ENCODE results near the gene CDK5RAP3.
A peak's percentile ranks its signal among the peaks of the same experiment; 100 is the strongest.
"Not testable (repeated sequence)": the region's sequence is repeated elsewhere in the genome, so short reads cannot be mapped to it uniquely, and the experiment has no call there.

Gene CDK5RAP3

DNA sequence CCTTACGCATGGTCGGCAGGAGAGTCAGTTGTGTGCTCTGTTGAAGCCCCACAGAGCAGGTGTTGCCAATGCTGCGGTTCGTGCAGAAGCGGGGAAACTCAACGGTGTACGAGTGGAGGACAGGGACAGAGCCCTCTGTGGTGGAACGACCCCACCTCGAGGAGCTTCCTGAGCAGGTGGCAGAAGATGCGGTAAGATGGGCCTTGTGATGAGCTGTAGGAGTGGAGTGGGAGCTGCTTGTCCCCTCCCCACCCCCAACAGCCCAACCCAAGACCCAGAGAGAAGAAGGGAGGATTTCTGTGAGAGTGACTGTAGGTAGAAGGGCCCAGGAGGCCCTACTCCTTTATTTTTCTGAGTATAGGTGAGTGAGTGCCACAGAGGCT lies 4.9 kb downstream of the CDK5RAP3 start:
- DNase-seq, result no peak

DNA sequence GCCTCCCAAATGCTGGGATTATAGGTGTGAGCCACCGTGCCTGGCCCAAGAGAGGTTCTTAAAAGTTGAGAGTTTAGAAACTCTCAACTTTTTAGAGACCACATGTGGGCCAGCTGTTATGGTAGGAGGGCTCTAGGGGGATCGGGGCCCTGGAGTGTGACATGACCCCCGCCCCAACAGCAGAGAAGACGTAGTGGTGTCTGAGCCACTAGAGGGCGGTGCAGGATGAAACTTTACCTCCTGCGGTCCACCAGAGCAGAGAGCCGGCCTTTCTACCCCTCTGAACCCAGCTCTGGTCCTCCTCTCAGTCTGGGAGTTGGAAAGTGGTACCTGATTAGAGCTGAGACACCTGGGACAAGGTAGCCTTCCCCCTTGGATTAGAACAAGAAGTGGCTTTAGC lies 7.4 kb downstream of the CDK5RAP3 start:
- peak; percentile 55 for DNase-seq

DNA sequence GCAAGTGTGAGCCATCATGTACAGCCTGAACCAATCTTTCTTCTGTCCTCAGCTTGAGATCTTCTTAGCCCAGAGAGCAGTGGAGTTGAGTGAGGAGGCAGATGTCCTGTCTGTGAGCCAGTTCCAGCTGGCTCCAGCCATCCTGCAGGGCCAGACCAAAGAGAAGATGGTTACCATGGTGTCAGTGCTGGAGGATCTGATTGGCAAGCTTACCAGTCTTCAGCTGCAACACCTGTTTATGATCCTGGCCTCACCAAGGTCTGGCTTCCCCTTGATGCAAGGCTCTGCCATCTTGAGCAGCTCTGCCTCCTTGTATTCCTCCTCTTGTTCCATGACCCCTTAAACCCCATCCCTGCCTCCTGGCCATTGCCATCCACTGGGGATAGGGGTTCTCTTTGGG lies 9.6 kb downstream of the CDK5RAP3 start:
- DNase-seq, result no peak

DNA sequence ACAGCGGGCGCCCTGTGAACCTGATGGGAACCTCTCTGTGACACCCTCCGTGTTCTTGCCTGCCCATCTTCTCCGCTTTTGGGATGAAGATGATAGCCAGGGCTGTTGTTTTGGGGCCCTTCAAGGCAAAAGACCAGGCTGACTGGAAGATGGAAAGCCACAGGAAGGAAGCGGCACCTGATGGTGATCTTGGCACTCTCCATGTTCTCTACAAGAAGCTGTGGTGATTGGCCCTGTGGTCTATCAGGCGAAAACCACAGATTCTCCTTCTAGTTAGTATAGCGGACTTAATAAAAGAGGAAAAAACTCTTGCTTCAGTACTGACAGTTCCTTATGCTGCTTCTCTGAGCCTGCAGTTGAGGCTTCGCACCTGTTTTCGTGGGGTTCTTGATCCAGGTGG lies 10.5 kb downstream of the CDK5RAP3 start:
- no peak for DNase-seq

DNA sequence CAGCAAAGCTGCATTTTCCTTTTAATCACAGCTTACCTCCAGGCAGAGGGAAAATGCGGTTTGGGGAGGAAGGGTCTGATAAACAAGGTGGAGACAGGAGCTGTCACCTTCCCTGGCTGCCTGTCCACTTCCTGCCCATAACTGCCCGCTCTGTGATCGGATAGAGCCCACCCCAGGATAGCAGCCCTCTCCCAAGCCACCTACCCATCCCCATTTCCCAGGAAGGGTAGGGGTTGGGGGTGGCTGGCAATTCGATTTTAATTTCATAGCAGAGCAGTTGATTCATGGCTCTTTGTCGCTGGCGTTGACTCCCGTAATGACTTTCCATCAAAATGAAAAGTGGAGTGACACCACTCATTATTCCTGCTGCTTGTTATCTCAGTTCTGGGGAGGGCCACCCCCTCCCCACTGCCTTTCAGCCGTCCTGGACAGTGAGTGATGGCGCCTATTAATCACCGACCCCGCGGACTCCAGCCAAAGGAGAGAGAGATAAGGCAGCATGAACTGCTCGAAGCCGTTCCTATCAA lies 11.2 kb downstream of the CDK5RAP3 start:
- DNase-seq, result no peak

DNA sequence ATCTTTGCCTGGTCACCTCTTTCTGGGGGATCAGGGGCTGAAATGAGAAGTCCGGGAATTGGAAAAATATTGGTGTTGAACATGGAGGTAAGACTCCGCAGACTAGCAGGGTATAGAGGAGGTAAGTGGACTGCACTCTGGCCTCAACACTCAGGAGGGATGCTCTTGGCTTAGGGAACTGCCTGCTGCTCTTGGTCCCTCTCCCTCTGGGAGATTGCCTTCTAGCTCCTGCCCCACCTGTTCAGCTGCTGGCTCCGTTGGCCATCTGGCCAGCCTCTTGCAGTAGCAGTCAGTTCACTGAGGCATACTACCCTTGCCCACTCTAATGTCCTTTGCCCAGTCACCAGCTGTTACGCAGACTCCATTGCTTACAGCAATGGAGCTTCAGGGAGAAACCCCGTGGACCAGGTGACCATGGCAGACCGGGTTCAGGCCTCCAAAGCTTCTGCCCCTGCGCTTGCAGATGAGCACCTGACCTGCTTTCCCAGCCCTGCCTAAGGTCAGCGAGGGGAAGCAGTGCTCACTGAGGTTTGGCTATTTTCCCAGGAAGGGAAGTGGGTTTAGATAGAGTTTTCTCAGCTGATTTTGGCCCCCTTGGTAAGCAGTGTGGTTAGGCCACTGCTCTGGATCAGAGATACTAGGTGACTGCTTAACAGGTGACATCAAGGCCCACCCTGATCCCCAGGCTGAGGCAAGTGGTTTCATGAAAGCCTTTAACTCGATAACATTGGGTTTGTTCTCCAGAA lies 11.9 kb downstream of the CDK5RAP3 start:
- no peak for DNase-seq

DNA sequence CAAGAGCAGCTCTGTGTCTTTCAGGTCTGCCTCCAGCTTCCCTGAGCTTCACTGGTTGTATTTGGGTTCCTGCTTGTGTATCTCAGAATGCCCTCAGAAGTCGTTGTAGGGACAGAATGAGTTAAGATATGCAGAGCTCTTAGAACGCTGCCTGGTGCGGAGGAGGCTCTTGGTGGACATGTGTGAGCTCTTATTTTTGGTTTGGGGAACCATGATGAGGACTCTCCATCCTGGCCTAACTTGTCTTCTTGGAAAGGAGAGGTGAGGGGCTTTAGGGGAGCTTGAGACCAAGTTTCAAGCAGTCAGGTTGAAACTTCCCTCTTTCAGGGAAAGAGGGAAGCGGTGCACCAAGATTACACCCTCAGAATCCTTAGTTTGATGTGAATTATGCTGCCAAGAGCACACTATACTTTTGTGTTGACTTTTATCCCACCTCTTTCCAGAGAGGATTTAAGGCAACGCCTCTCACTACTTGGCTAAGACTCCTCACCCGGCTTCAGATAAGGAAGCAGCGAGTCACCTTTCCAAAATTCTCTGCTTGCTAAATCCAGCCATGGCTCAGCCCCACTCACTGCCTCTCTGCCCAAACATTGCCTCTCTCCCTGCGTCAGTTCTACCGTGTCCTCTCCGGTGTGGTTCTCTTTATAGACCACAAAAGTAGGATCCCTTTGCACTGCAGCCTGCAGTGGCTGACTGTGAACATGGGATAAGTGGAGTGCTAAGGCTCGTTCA lies 12.7 kb downstream of the CDK5RAP3 start:
- DNase-seq, result no peak

DNA sequence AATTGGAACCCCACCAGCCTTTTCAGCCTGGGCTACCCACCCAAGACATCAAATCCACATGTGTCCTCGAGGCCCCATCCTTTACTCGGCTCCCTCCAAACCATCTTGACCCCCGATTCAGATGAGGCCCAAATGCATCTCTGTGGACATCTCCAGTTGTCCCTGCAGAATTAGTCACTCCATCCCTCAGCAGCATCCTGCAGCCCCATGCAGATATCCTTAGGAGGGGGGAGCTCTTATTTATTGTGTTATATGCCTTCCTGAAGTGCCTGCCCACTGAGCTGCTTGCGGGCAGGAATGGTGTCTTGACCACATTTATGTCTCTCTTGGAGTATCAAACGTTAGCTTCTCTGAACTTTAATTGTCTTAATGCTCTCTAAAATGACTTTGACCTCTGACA lies 15.6 kb downstream of the CDK5RAP3 start:
- DNase-seq, result no peak

DNA sequence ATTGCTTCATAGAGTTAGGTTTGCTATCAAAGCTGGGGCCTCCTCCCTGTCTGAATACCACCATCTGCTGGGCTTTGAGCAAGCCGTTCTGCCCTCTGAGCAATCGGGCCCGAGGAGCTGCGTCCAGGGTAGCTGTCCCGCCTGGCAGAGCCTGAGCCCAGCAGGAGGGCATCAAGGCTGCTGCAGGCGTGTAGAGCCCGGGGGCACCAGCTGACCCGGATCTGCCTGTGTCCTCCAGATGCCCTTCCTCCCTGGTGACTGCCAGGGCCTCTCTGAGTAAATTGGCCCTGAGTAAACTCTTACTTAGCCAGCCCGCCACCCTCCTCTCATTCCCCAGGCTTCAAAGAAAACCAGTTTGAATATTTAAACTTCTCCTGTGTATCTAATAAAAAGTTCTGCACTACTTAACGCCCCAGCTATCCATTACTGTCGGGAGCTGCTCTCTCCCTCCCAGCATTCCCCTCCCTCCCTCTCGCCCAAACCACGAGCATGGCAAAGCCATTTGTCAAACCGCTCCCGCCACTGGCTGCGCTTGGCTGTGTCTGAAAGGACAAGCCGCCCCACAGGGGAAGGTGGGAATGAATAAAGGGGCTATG lies 16.4 kb downstream of the CDK5RAP3 start:
- DNase-seq, result peak; percentile 19

DNA sequence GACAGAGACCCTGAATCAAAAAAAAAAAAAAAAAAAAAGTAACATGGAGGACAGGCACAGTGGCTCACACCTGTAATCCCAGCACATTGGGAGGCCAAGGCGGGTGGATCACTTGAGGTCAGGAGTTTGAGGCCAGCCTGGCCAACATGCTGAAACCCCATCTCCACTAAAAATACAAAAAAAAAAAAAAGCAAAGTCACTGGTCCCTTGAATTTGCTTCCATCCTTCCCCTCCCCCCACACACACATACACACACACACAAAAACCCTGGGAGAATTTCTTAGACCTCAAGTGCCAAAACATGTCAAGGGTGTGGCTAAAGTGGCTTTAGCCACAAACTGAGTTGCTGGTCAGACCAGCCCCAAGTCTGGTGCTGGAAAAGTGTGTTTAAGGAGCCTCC lies 17.5 kb downstream of the CDK5RAP3 start:
- DNase-seq, result not testable (repeated sequence)

DNA sequence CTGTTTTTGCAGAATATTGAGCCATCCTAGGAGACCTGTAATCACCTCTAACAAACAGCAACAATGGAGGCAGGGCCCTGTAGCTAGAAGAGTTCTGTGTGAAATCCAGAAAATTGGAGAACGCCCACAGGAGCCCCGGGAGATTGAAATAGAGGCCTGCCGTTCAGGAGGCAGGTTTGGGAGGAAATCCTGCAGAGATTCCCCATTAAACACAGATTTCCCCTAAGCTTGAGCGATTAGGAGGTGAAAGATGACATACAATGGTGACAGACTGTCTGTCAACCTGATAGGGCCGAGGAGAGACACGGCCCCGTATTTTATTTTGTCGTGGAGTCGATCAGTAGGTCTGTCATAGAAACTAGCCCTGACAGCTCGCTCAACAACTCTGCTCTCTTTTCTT lies 18.2 kb downstream of the CDK5RAP3 start:
- no peak for DNase-seq

DNA sequence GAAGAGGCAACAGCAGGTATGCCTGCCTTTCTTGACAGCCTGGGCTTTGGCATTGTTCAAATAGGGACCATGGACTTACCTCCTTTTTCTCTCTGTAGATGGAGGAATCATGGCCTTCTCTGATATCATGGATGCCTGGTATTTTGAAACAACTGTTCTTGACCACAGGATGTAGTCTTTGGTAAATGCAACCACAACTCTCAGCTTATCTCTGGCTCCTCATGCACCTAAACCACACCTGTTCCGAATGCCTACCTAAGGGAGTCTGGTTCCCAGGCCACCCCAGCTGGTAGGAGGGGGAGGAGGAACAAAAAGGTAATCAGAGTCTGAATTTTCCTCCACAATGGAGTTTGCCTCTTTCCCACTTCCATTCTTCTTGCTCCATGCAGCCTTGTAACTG lies 18.8 kb downstream of the CDK5RAP3 start:
- no peak for DNase-seq

DNA sequence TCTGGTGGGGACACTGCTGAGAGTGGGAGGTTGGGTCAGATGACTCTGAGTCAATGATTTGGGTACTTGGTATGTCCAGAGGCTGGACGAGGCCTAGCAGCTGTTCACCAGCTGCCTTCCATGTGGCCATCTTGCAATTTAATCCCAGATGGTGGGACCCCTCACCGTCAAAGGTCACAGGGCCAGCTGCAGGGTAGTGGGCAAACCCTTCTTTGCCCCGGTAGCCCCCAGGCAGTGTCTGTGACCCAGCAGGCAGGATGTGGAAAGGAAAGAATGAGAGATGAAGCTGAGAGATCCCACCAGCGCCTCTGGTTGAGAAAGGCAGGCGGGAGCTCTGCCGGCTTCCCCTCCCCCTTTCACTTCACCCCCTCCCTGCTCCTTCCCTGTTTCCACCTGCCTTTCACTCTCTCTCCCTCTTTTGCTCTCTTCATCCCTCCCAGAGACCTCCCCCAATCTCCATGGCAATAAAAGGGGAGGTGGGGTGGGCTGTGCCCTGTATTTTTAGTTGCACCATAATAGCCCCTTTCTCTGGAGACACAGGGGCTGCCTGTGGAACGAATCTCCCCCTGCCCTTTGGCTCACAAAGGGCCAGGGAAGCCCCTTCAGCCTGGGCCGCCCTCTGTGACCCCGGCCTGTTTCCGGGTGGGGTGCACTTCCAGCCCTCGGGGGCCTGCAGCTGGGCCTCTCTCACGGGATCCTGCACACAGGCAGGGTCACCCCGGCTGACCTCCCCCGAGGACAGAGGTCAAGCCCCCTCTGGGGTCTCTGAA lies 20.2 kb downstream of the CDK5RAP3 start:
- DNase-seq, result no peak

DNA sequence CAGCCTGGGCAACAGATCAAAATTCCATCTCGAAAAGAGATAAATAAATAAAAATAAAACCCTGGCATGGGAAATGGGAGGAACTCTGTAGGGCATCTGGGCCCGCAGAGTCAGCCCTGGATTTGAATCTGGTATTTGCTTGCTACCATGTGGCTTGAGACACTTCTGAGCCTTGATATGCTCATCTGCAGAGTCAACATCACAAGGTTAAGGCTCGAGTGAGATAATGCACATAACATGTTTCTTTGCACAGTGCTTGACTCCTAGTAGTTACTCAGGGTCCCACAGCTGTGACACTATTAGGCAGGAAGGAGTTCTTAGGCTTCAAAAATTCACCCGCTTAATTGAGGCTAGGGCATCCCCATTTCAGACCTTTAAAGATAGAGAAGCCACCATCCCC lies 21.3 kb downstream of the CDK5RAP3 start:
- no peak for DNase-seq

DNA sequence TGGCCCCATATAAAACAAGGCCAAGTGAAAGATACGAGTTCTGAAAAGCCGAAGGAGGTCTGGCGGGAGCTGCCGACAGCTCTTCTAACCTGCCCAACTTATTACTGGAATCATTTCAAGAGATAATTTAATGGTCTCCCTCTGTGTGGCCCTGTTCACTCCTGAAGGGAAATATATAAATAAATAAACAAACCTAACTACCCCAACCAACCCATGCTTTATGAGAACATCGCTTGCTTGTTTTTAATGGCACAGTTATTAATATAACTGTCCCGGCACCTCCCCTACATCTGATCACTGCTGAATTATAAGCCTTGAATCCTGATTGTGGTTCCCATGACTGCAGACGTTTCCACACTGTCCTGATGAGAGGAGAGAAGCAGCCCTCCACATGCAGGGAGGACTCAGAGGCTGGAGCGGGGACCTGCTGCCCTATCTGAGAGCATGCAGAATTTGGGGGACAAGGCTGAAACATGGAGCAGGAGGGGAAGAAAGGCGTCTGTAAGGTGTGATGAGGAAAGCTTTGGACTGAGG lies 22.2 kb downstream of the CDK5RAP3 start:
- DNase-seq, result no peak

DNA sequence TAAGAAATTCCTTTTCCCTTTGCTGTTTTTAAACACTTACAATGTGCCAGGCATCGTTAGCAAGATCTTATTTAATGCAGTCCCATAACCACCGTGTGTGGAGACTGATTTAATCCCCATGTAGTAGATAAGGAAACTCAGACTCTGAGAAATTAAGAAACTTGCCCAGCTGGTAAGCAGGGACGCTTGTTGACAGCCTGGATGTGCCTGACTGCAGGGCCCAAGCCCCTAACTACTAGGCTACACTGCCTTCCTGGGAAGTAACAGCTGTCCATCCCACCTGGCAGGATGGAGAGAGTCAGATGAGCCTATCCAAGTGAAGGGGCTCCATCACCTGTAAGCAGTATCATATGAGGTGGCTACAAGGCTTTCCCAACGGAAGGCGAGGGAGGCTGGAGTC lies 23.1 kb downstream of the CDK5RAP3 start:
- DNase-seq, result no peak

DNA sequence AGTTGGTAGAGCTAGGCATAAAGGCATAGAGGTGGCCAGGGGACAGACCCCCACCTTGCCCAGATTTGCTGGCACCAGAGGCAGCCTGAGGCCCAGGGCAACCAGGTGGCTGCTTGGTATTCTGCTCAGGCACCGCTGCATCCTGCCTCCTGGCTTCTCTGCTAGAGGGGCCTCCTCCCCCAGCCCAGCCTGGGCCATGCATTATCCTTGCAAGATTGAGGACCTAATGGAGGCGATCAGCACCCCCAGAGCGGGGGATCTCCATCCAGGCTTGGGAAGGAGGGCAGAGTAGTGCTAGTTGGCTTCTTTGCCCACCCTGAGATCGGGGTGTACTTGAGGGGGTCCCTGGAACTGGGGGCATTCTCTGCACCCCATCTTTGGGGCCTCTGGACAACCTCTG lies 23.8 kb downstream of the CDK5RAP3 start:
- DNase-seq, result no peak

DNA sequence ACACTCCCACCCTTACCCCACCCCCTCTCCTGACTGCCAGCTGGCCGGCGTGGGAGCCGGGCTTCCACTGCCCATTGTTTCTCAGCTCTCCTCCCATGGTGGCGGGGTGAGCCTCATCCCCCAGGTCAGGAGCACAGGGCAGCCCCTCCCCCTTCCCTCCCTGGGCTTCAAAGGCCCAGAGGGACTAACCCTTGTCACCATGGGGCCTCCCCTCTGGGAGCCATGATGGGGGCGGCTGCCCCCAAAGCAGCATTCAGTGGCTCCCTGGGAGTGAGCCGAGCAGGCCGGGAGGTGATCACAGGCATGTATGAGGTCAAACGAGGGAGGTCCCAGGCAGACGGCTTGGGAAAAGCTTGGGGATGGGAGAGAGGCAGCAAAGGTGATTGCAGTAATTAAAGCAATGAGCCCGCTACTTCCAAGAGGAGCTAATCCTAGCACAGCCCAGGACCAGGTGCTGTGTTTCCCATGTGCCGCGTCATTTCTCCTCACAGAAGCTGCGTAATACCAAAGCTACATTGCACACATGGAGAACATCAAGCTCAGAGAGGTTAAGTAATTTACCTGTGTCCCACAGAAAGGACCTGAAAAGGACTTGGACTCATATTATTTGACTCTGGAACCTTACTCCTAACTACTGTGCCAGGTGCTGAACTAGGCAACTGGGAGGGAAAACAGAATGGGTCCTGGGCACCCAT lies 24.5 kb downstream of the CDK5RAP3 start:
- DNase-seq, result no peak

DNA sequence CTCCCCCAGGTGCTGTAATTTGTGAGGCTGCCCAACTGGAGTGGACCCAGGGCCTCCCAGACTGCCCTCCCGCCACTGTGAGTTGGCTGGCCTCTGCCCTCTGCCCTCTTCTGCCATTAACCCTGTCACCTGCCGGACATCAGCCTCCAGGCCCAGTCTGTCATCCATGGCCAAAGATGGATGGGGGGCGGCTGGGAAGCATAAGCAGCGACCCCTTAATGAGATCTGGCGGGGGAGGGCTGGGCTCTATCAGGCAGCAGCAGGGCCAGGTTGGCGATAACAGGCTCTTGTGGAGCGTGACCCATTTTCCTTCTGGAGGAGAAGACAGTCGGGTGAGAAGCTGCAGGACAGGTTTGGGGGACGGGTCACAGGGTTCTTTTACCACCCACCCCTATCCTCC lies 25.3 kb downstream of the CDK5RAP3 start:
- DNase-seq, result no peak

DNA sequence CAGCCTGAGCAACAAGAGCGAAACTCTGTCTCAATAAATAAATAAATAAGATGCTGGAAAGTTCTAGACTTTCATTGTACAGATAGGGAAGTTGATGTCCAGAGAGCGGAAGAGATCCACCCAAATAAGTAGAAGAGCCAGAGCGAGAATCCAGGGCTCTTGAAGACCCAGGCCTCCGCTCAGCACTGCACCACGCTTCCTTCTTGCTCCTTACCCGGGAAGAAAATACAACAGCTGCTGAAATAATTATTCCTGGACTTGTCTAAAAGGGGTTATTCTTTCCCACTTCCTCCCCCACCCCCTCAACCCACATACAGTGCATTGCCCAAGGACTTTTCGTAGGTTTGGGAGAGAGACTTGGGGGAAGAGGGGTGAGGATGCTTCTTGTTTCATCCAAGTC lies 26.7 kb downstream of the CDK5RAP3 start:
- no peak for DNase-seq

DNA sequence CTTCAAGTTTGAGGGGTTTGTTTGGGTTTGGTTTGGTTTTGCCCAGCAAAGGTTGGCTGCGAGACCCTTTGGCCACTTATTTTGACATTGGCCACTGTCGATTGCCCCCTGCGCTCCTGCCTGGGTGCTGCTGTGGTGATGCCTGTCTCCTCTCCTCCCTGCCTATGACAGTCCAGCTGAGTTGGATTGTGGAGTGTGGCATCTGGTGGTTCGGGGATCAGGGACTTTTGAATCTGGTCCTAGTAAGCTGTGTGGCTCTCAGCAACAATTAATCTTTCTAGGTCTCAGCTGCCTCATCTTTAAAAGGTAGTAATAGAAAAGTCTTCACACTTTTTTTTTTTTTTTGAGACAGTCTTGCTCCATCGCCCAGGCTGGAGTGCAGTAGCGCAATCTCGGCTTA lies 27.1 kb downstream of the CDK5RAP3 start:
- no peak for DNase-seq

DNA sequence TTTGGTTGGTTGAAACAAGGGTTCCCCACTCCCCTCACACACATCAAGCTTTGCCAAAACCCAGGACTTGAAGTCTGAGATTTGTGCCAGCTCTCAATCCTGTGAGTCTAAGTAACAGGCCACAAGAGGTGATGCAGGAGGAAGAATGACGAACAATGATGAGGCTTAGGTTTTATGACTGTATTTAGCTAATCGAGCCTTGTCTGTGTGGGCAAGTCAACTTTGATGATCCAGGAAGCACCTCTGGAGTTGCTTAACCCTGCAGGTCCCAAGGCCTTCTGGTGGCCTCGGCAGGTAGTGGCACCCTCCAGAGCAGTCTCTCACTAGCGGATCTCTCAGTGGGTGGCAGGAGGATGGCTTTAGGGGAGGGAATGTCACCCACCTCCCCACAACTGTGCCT lies 28.7 kb downstream of the CDK5RAP3 start:
- DNase-seq, result no peak

Data from fibroblast of skin of back (primary cell).